Mesendoderm (in vitro differentiated cells): ENCODE measurements around the gene RBL1.
"Not testable (repeated sequence)": the region's sequence is repeated elsewhere in the genome, so short reads cannot be mapped to it uniquely, and the experiment has no call there.

Source experiments
- DNase-seq: peaks from one replicate; pipeline ENCODE4 v3.0.0; 2013
- H2AK5ac ChIP-seq: 2 replicates; pipeline ENCODE4 v1.6.1; 2013; ENCODE audit warnings: low read length, inconsistent platforms
- H2BK120ac ChIP-seq: 2 replicates; pipeline ENCODE4 v1.6.1; 2013; ENCODE audit warnings: low read depth, mild to moderate bottlenecking, low read length, moderate library complexity, mixed read lengths
- H2BK15ac ChIP-seq: replicated peaks from 2 replicates; pipeline ENCODE4 v1.6.1; 2013; ENCODE audit warnings: low read depth, mild to moderate bottlenecking, moderate library complexity
- H2BK5ac ChIP-seq: 2 replicates; pipeline ENCODE4 v1.6.1; 2013; ENCODE audit warnings: low read length, inconsistent platforms
- H3K18ac ChIP-seq: 2 replicates; pipeline ENCODE4 v1.6.1; 2013; ENCODE audit warnings: mild to moderate bottlenecking, low read length, mixed read lengths
- H3K23ac ChIP-seq: one replicate; pipeline ENCODE4 v1.6.1; 2013; ENCODE audit warnings: low read length
- H3K27ac ChIP-seq: 2 replicates; pipeline ENCODE4 v1.5.1; 2013; ENCODE audit warnings: low read depth, mild to moderate bottlenecking, inconsistent platforms, low read length, moderate library complexity
- H3K27me3 ChIP-seq: 2 replicates; pipeline ENCODE4 v1.6.1; 2013; ENCODE audit warnings: low read length, control low read depth, mild to moderate bottlenecking, inconsistent platforms; ENCODE audit not compliant: insufficient read depth, poor library complexity
- H3K36me3 ChIP-seq: 2 replicates; pipeline ENCODE4 v1.6.1; 2013; ENCODE audit warnings: low read length, inconsistent platforms; ENCODE audit not compliant: control insufficient read depth, insufficient read depth
- H3K4ac ChIP-seq: one replicate; pipeline ENCODE4 v1.6.1; 2013; ENCODE audit warnings: low read depth, mild to moderate bottlenecking, low read length, moderate library complexity
- H3K4me1 ChIP-seq: 2 replicates; pipeline ENCODE4 v1.6.1; 2013; ENCODE audit warnings: low read depth, low read length, inconsistent platforms; ENCODE audit not compliant: control insufficient read depth
- H3K4me2 ChIP-seq: 2 replicates; pipeline ENCODE4 v1.6.1; 2013; ENCODE audit warnings: low read length
- H3K4me3 ChIP-seq: 2 replicates; pipeline ENCODE4 v1.5.1; 2013; ENCODE audit warnings: mild to moderate bottlenecking, low read length
- H3K56ac ChIP-seq: one replicate; pipeline ENCODE4 v1.6.1; 2013; ENCODE audit warnings: low read length
- H3K79me1 ChIP-seq: 2 replicates; pipeline ENCODE4 v1.6.1; 2013; ENCODE audit warnings: low read length, inconsistent platforms
- H3K79me2 ChIP-seq: 2 replicates; pipeline ENCODE4 v1.6.1; 2013; ENCODE audit warnings: mild to moderate bottlenecking, low read length; ENCODE audit not compliant: control insufficient read depth, insufficient read depth
- H3K9ac ChIP-seq: 2 replicates; pipeline ENCODE4 v1.6.1; 2013; ENCODE audit warnings: low read length, inconsistent platforms
- H4K5ac ChIP-seq: one replicate; pipeline ENCODE4 v1.6.1; 2013; ENCODE audit warnings: low read length
- H4K8ac ChIP-seq: one replicate; pipeline ENCODE4 v1.6.1; 2013; ENCODE audit warnings: low read depth, mild to moderate bottlenecking, control low read depth, low read length, moderate library complexity
- WGBS: extraction: QIAGEN DNeasy Blood & Tissue Kit; methylation state at CpG from one replicate; pipeline ENCODE4 v1.1.7; 2013; ENCODE audit warnings: low lambda C conversion rate, missing lambda C conversion rate; ENCODE audit not compliant: insufficient coverage; ENCODE audit errors: extremely low coverage; 5-methylcytosine and 5-hydroxymethylcytosine counted together

Gene RBL1

DNA sequence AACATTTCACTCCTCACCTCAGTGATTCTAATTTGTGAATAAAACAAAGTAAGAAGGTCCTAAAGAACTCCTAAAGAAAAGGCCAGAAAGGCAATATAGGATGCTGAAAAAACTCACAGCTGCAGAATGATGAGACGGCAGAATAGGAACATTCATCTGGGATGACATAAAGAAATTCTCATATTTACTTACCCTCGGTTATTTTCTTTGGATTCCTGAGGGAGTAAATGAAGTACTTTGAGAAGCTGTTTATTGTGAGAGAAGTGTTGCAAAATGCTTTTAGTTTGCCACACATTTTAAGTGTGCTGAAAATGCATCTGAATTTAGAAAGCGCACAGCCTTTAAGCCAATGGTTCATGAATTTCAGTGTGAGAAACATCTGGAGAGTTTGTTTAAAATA is 35.7 kb upstream of the RBL1 start:
- H2AK5ac ChIP-seq = no peak overlapping the region
- WGBS = no CpG with 5 or more reads among the region's 3 CpGs
- no peak overlapping the region for H3K4me3 ChIP-seq
- no peaks in the 10 kb centered on the region for H3K79me2 ChIP-seq
- H3K4me2 ChIP-seq = no peak overlapping the region
- no peak overlapping the region for H3K9ac ChIP-seq
- H3K27ac ChIP-seq = no peak overlapping the region
- H2BK5ac ChIP-seq = no peak overlapping the region
- H2BK120ac ChIP-seq = no peak overlapping the region
- H3K56ac ChIP-seq = no peak overlapping the region
- H3K4me1 ChIP-seq = no peaks in the 10 kb centered on the region
- H3K36me3 ChIP-seq = no peaks in the 10 kb centered on the region
- H3K4ac ChIP-seq = no peak overlapping the region
- H4K8ac ChIP-seq = no peak overlapping the region
- H3K27me3 ChIP-seq = no peaks in the 10 kb centered on the region
- H3K18ac ChIP-seq = no peak overlapping the region
- no peak overlapping the region for H2BK15ac ChIP-seq
- H3K23ac ChIP-seq = no peak overlapping the region
- no peaks in the 10 kb centered on the region for H3K79me1 ChIP-seq
- no peak for DNase-seq
- H4K5ac ChIP-seq = no peak overlapping the region

DNA sequence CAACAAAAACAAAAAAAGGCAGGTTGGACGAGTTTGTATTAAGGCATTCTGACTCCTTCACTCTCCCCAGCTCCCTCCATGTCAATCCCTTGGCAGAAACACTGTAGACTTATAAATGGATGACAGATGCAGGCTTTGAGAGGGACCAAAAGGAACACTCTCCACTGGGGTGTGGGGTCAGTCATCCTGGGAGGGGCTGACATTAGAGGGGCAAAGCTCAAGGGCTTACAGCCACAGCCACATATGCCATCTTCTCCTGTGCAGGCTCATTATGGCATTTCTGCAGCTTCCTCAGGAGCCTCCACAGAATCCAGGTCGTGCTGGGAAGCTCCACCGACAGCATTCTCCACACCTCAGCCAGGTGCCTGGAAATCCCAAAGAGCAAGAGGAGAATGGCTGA is 33.0 kb upstream of the RBL1 start:
- H2BK120ac ChIP-seq = no peak overlapping the region
- H3K4me2 ChIP-seq = no peak overlapping the region
- no peaks in the 10 kb centered on the region for H3K27me3 ChIP-seq
- H3K18ac ChIP-seq = no peak overlapping the region
- no peak overlapping the region for H2AK5ac ChIP-seq
- H3K36me3 ChIP-seq = no peaks in the 10 kb centered on the region
- no peak overlapping the region for H2BK5ac ChIP-seq
- no peaks in the 10 kb centered on the region for H3K79me1 ChIP-seq
- H3K27ac ChIP-seq = no peak overlapping the region
- H3K23ac ChIP-seq = no peak overlapping the region
- no peaks in the 10 kb centered on the region for H3K79me2 ChIP-seq
- H3K56ac ChIP-seq = no peak overlapping the region
- H3K4ac ChIP-seq = no peak overlapping the region
- WGBS = no CpG with 5 or more reads among the region's 3 CpGs
- no peak overlapping the region for H3K4me3 ChIP-seq
- no peak overlapping the region for H2BK15ac ChIP-seq
- H4K8ac ChIP-seq = no peak overlapping the region
- no peak overlapping the region for H3K9ac ChIP-seq
- no peak for DNase-seq
- H4K5ac ChIP-seq = no peak overlapping the region
- no peaks in the 10 kb centered on the region for H3K4me1 ChIP-seq

DNA sequence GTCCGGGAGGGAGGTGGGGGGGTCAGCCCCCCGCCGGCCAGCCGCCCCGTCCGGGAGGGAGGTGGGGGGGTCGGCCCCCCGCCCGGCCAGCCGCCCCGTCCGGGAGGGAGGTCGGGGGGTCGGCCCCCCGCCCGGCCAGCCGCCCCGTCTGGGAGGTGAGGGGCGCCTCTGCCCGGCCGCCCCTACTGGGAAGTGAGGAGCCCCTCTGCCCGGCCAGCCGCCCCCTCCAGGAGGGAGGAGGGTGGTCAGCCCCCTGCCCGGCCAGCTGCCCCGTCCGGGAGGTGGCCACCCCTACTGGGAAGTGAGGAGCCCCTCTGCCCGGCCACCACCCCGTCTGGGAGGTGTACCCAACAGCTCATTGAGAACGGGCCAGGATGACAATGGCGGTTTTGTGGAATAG is 30.5 kb upstream of the RBL1 start:
- H2BK120ac ChIP-seq, H3K79me2 ChIP-seq, H3K36me3 ChIP-seq, H3K23ac ChIP-seq, H3K79me1 ChIP-seq, H3K18ac ChIP-seq, H2BK5ac ChIP-seq, H4K5ac ChIP-seq, H3K4me2 ChIP-seq, H3K4me1 ChIP-seq, H3K27ac ChIP-seq, H2BK15ac ChIP-seq, H2AK5ac ChIP-seq, DNase-seq, H3K4ac ChIP-seq, H4K8ac ChIP-seq, H3K56ac ChIP-seq, H3K9ac ChIP-seq, H3K4me3 ChIP-seq, H3K27me3 ChIP-seq: not testable (repeated sequence)
- no CpG with 5 or more reads among the region's 30 CpGs for WGBS

DNA sequence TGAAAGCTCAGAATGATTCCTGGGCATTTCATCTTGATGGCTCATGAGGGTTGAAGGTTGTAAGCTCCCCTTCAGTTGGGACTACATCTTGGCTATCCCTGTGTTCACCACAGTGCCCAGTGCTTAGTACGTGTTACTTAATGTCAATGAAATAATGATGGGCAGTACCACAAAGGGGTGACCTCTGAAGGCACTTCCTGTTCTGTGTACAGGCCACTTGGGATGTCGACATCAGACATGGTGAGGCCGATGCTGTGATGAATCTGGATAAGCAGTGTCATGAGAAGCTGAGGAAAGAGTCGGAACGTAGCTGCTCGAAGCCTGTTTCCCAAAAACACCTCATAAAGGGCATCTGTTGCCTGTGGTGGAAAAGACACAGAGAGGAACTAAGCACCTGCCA is 27.6 kb upstream of the RBL1 start:
- no CpG with 5 or more reads among the region's 6 CpGs for WGBS
- no peak for DNase-seq
- H3K9ac ChIP-seq = no peak overlapping the region
- H3K27ac ChIP-seq = no peak overlapping the region
- H2BK15ac ChIP-seq = no peak overlapping the region
- H3K18ac ChIP-seq = no peak overlapping the region
- H3K79me1 ChIP-seq = no peaks in the 10 kb centered on the region
- H2BK120ac ChIP-seq = no peak overlapping the region
- H3K4me1 ChIP-seq = no peaks in the 10 kb centered on the region
- H3K79me2 ChIP-seq = no peaks in the 10 kb centered on the region
- no peaks in the 10 kb centered on the region for H3K36me3 ChIP-seq
- no peak overlapping the region for H2AK5ac ChIP-seq
- no peak overlapping the region for H3K23ac ChIP-seq
- H2BK5ac ChIP-seq = no peak overlapping the region
- H3K27me3 ChIP-seq = no peaks in the 10 kb centered on the region
- H4K5ac ChIP-seq = no peak overlapping the region
- no peak overlapping the region for H3K4me2 ChIP-seq
- no peak overlapping the region for H3K56ac ChIP-seq
- H3K4me3 ChIP-seq = no peak overlapping the region
- no peak overlapping the region for H3K4ac ChIP-seq
- no peak overlapping the region for H4K8ac ChIP-seq

DNA sequence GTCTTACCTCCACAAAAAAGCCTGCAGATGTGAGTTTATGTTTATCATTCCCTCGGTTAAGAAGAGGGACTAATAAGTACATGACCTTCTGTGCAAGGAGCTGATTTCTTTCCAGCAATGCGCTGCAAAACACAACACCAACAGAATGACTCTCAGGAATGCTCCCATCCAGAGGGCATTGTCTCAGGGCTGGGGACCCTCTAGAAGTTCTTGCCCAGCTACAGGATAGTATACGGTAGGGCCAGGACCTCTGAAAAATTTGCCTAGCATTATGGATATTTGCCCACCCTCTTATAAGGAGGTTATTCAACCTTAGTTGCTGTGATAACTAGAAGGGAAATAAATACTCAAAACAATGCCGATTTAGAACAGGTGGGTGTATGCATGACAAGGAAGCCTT is 24.7 kb upstream of the RBL1 start:
- Histone ChIP-seq H3K27me3 (no peaks in the 10 kb centered on the region), H2AK5ac (no peak overlapping the region), H3K27ac (no peak overlapping the region), H3K9ac (no peak overlapping the region), H4K8ac (no peak overlapping the region), H3K23ac (no peak overlapping the region), H3K79me1 (no peaks in the 10 kb centered on the region), H3K18ac (no peak overlapping the region), H3K4me2 (no peak overlapping the region), H3K4ac (no peak overlapping the region), H3K4me1 (no peaks in the 10 kb centered on the region), H3K4me3 (no peak overlapping the region), H4K5ac (no peak overlapping the region), H2BK120ac (no peak overlapping the region), H3K79me2 (no peaks in the 10 kb centered on the region), H3K56ac (no peak overlapping the region), H3K36me3 (no peaks in the 10 kb centered on the region), H2BK5ac (no peak overlapping the region), H2BK15ac (no peak overlapping the region)
- no peak for DNase-seq
- WGBS = no CpG with 5 or more reads among the region's 4 CpGs

DNA sequence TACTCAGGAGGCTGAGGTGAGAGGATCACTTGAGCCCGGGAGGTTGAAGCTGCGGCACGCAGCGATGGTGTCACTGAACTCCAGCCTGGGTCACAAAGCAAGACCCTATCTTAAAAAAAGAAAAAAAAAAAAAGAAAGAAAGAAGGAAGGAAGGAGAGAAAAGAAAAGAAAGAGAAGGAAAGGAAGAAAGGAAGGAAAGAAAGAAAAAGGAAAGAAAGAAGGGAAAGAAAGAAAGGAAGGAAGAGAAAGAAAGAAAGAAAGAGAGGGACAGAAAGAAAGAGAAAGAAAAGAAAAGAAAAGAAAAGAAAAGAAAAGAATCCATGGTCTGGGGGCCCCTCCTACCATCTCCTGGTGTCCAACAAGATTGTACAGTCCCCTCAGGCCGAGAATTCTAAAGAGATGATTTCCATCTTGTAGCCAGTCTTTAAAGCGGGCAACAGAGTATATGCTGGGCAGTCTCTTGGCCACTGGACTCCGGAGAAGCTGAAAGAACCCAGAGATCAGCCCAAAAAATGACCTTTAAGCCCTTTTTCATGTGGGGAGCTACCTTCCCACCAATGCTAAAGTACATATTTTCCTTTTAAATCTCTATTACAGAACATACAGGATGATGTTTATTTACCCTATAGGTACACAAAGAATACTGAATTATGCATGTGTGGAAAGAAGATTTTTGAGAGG is 23.7 kb upstream of the RBL1 start:
- Histone ChIP-seq H2BK120ac (no peak overlapping the region), H4K8ac (no peak overlapping the region), H3K4me2 (no peak overlapping the region), H3K23ac (no peak overlapping the region), H3K56ac (no peak overlapping the region), H2BK5ac (no peak overlapping the region), H2AK5ac (no peak overlapping the region), H3K27me3 (no peaks in the 10 kb centered on the region), H3K36me3 (no peaks in the 10 kb centered on the region), H4K5ac (no peak overlapping the region), H3K4me3 (no peak overlapping the region), H3K4me1 (no peaks in the 10 kb centered on the region), H3K27ac (no peak overlapping the region), H3K18ac (no peak overlapping the region), H2BK15ac (no peak overlapping the region), H3K79me2 (no peaks in the 10 kb centered on the region), H3K79me1 (no peaks in the 10 kb centered on the region), H3K9ac (no peak overlapping the region), H3K4ac (no peak overlapping the region)
- DNase-seq = no peak
- no CpG with 5 or more reads among the region's 7 CpGs for WGBS
